Parathyroid adenoma (tissue), 2 donors: ENCODE measurements around the gene C2CD2.

Source experiments
- H2AFZ ChIP-seq: fragments of 300-600 bp; sonication (generic); one replicate; pipeline ENCODE4 v1.7.0; 2017; ENCODE audit warnings: antibody characterized with exemption, mild to moderate bottlenecking
- H3K27ac ChIP-seq: fragments of 300-600 bp; sonication (generic); one replicate; pipeline ENCODE4 v1.7.0; 2017
- H3K27me3 ChIP-seq: fragments of 300-600 bp; sonication (generic); one replicate; pipeline ENCODE4 v1.7.0; 2017; ENCODE audit warnings: low read length; ENCODE audit not compliant: control insufficient read depth, insufficient read depth
- H3K36me3 ChIP-seq: fragments of 300-600 bp; sonication (generic); one replicate; pipeline ENCODE4 v1.7.0; 2017; ENCODE audit warnings: low read length; ENCODE audit not compliant: control insufficient read depth, insufficient read depth
- H3K4me1 ChIP-seq: fragments of 300-600 bp; sonication (generic); one replicate; pipeline ENCODE4 v1.7.0; 2017; ENCODE audit warnings: control low read depth
- H3K4me2 ChIP-seq: fragments of 300-600 bp; sonication (generic); one replicate; pipeline ENCODE4 v1.7.0; 2017; ENCODE audit warnings: low read length
- H3K4me3 ChIP-seq: fragments of 300-600 bp; sonication (generic); one replicate; pipeline ENCODE4 v1.7.0; 2017; ENCODE audit warnings: low read depth, low read length
- H3K79me2 ChIP-seq: fragments of 300-600 bp; sonication (generic); one replicate; pipeline ENCODE4 v1.7.0; 2017; ENCODE audit warnings: control low read depth
- H3K9ac ChIP-seq: fragments of 300-600 bp; sonication (generic); one replicate; pipeline ENCODE4 v1.7.0; 2017; ENCODE audit warnings: mild to moderate bottlenecking
- H3K9me3 ChIP-seq: fragments of 300-600 bp; sonication (generic); one replicate; pipeline ENCODE4 v1.7.0; 2017; ENCODE audit warnings: low read length; ENCODE audit not compliant: control insufficient read depth
- CTCF ChIP-seq: fragments of 300-600 bp; sonication (generic); IDR thresholded peaks from one replicate; pipeline ENCODE4 v1.7.0; 2017; ENCODE audit warnings: antibody characterized with exemption, mild to moderate bottlenecking
- donor health status: primary hyperparathyroidism.

The C2CD2 gene

GRCh38 chr21:41926117-41926806 lies 27.6 kb downstream of the C2CD2 start:
- peak overlapping the region; percentile 47 for H3K4me3 ChIP-seq
- H3K9me3 ChIP-seq, result no peaks in the 10 kb centered on the region
- H3K4me2 ChIP-seq, result peak overlapping the region; percentile 39
- H3K79me2 ChIP-seq, result peaks cover 14% of the 10 kb centered on the region
- peaks cover 19% of the 10 kb centered on the region for H3K4me1 ChIP-seq
- peak overlapping the region; percentile 64 for H2AFZ ChIP-seq
- TF ChIP-seq CTCF, result no peak
- peak overlapping the region; percentile 69 for H3K27ac ChIP-seq
- peak overlapping the region; percentile 11 for H3K9ac ChIP-seq
- H3K27me3 ChIP-seq, result no peaks in the 10 kb centered on the region
- H3K36me3 ChIP-seq, result no peaks in the 10 kb centered on the region

GRCh38 chr21:41925767-41926116 lies 28.1 kb downstream of the C2CD2 start:
- Histone ChIP-seq H3K9ac (no peak overlapping the region), H3K79me2 (peaks cover 14% of the 10 kb centered on the region), H2AFZ (peak overlapping the region; percentile 64), H3K36me3 (no peaks in the 10 kb centered on the region), H3K27me3 (no peaks in the 10 kb centered on the region), H3K4me1 (peaks cover 23% of the 10 kb centered on the region), H3K9me3 (no peaks in the 10 kb centered on the region), H3K27ac (peak overlapping the region; percentile 69), H3K4me3 (no peak overlapping the region), H3K4me2 (peak overlapping the region; percentile 39)
- TF ChIP-seq CTCF, result no peak

GRCh38 chr21:41924368-41924754 lies 29.5 kb downstream of the C2CD2 start:
- Histone ChIP-seq H3K4me2 (no peak overlapping the region), H3K36me3 (no peaks in the 10 kb centered on the region), H3K27ac (peak overlapping the region; percentile 69), H3K27me3 (no peaks in the 10 kb centered on the region), H3K4me3 (no peak overlapping the region), H3K9ac (no peak overlapping the region), H3K79me2 (peaks cover 14% of the 10 kb centered on the region), H3K9me3 (no peaks in the 10 kb centered on the region), H2AFZ (no peak overlapping the region), H3K4me1 (peaks cover 21% of the 10 kb centered on the region)
- TF ChIP-seq CTCF, result no peak

GRCh38 chr21:41923631-41924367 lies 30.0 kb downstream of the C2CD2 start:
- Histone ChIP-seq H3K4me2 (peak overlapping the region; percentile 22), H3K9me3 (no peaks in the 10 kb centered on the region), H3K4me1 (peaks cover 19% of the 10 kb centered on the region), H3K4me3 (no peak overlapping the region), H2AFZ (no peak overlapping the region), H3K36me3 (no peaks in the 10 kb centered on the region), H3K27ac (peak overlapping the region; percentile 69), H3K79me2 (peaks cover 12% of the 10 kb centered on the region), H3K9ac (no peak overlapping the region), H3K27me3 (no peaks in the 10 kb centered on the region)
- TF ChIP-seq CTCF, result no peak
